ENCODE data around the gene HSD17B4. TPM values are rescaled to one million over a fixed set of nuclear protein-coding genes. Genes with fewer than 3 reads are reported as not detected.

Gene HSD17B4
- total and polyA plus RNA-seq, 2 of the 13 experiments (the other 11 are each of a cell fraction or from before 2014, with no cell fraction given), result 178 to 399 TPM

GRCh38 chr5:119452373-119453039 lies at the start of gene HSD17B4 (continued):
- TF ChIP-seq USF2 (IDR thresholded peaks at IDR 0.05; ENCODE audit: low read depth, low read length) (no peak), USF2 (CRISPR knock-in tag; IDR thresholded peaks at IDR 0.05; ENCODE audit: borderline replicate concordance) (no peak), SALL1 (CRISPR knock-in tag; IDR thresholded peaks at IDR 0.05) (peak; percentile 83), SRY (CRISPR knock-in tag; IDR thresholded peaks at IDR 0.05) (no peak), RFXAP (CRISPR knock-in tag; IDR thresholded peaks at IDR 0.05; ENCODE audit: borderline replicate concordance) (no peak; the same call in 1 of the 2 replicates), JUND (CRISPR knock-in tag; IDR thresholded peaks at IDR 0.05) (0 out of 2 replicates have a peak, but pooled peaks have one; percentile 58), HMGXB4 (CRISPR knock-in tag; IDR thresholded peaks at IDR 0.05; ENCODE audit: borderline replicate concordance in 1 of 2, low read depth in 1 of 2) (peak; percentile 60 to 80; a peak in 2 of 4 replicates), TBL1XR1 (IDR thresholded peaks at IDR 0.05; ENCODE audit: borderline replicate concordance, low read length, partially characterized antibody) (peak; percentile 78), RBM22 (optimal IDR thresholded peaks at IDR 0.05; ENCODE audit: low read length) (no peak), HES4 (CRISPR knock-in tag; IDR thresholded peaks at IDR 0.05; ENCODE audit: borderline replicate concordance) (peak; percentile 47; the same call in 1 of the 2 replicates), ZBTB14 (CRISPR knock-in tag; IDR thresholded peaks at IDR 0.05) (no peak), CTCF (CRISPR knock-in tag; IDR thresholded peaks at IDR 0.05) (no peak; the same call in none of the 2 replicates), ZMYM3 (CRISPR knock-in tag; IDR thresholded peaks at IDR 0.05) (peak; percentile 39), ZNF792 (CRISPR knock-in tag; IDR thresholded peaks at IDR 0.05) (peak; percentile 21; the same call in 1 of the 2 replicates), ZNF572 (CRISPR knock-in tag; IDR thresholded peaks at IDR 0.05) (peak; percentile 82; the same call in 1 of the 2 replicates), ZNF720 (CRISPR knock-in tag; IDR thresholded peaks at IDR 0.05) (no peak), ZFY (CRISPR knock-in tag; IDR thresholded peaks at IDR 0.05) (peak; percentile 90), ZNF501 (CRISPR knock-in tag; IDR thresholded peaks at IDR 0.05) (peak; percentile 97), KAT7 (CRISPR knock-in tag; IDR thresholded peaks at IDR 0.05; ENCODE audit: borderline replicate concordance) (peak; percentile 59; the same call in 1 of the 2 replicates), SKI (IDR thresholded peaks at IDR 0.05; ENCODE audit: partially characterized antibody) (peak; percentile 45), GTF3A (CRISPR knock-in tag; conservative IDR thresholded peaks at IDR 0.05) (no peak), ZNF740 (CRISPR knock-in tag; IDR thresholded peaks at IDR 0.05) (no peak), XBP1 (CRISPR knock-in tag; IDR thresholded peaks at IDR 0.05) (peak; percentile 39; the same call in 1 of the 2 replicates)
